Esophagus mucosa (tissue), 1 donor: Measurements from ENCODE around the gene AKR1C2. TPM values are rescaled to one million over a fixed set of nuclear protein-coding genes. Genes with fewer than 3 reads are reported as not detected.
"Not testable (repeated sequence)": the region's sequence is repeated elsewhere in the genome, so short reads cannot be mapped to it uniquely, and the experiment has no call there.

Source experiments
- ATAC-seq: fragments of 200-7000 bp; cut with Tn5 transposase; one replicate; pipeline ENCODE4 v1.9.1; 2020
- total RNA-seq: library from RNA; stranded (reverse); gene quantifications from one replicate; pipeline ENCODE4 v1.2.4, GENCODE V29; 2023
- donor health status: DM: yes; HTN: yes; CAD: no.

AKR1C2 gene
- total RNA-seq, 1 donor from 2014 or later = 115 TPM

DNA sequence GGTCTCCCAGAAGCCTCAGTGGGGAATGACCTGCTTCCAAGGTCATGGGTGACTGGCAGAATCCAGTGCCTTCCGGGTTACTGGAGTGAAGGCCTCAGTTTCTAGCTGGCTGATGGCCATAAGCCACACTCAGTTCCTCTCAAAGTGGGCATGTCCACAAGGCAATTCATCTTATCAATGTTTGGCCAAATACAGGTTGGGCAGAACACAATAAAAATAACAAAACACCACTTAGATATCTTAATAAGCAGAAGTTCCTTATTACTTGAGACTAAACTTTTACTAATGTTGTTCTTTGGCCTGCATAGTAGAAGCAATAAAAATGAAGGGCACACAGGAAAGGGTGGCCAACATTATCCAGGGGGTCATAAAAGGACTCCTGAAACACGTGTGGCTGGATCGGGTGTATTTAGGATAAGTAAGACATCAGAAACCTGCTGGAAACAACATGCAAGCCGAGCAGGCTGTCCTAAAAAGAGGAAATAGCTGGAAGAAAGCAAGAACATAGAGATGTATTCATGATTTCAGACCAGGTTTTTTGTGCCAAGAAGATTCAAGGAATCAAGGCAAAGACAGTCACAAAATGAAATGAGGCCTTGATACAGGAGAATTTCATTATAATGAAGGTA, 19.6 kb upstream of the AKR1C2 start:
- no peak for ATAC-seq

- ATAC-seq = peak; percentile 78
Measured at GRCh38 chr10:5021624-5022290, 18.1 kb upstream of the AKR1C2 start.

DNA sequence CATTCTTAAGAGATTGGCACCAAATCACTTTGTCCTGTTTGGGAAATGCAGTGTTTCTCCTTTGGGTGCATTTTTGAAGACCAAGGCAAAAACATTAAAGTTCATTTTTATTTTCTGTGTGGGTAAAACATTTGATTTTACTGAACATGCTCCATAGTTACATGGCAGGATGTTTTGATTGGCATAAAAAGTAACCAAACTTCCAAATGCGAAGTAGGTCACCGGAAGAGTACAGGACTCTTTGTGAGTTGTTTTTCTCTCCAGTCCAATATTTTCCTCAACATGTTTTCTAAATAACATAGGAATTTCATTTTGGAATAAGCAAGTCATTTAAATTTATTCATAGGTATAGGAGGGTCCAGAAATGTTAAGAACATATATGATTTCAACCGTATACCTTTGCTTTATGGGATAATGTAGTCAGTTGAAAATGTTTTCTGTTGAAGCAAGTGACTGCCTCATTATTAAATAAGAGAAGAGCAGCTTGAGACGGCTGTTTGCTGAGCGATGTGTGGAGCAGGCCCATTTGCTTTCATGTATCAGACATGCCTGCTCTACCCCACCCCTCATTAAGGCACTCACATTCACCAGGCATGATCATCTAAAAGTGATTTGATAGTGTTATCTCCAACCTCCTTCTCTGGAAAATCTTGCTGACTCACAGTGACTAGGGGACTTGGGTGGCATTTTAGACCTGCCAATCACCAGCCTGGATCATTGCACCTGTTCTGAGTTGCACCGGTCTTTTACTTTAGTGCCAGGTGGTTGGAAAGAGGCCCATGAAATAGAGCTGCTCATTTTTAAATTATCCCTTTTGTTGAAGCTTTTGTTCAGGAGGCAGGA, 16.3 kb upstream of the AKR1C2 start:
- not testable (repeated sequence) for ATAC-seq

- peak; percentile 64 for ATAC-seq
Measured at GRCh38 chr10:5018671-5019277, 15.1 kb upstream of the AKR1C2 start.

GRCh38 chr10:5018134-5018533, 14.5 kb upstream of the AKR1C2 start:
- ATAC-seq = no peak

- ATAC-seq = peak; percentile 34
Measured at GRCh38 chr10:5014936-5015335, 11.3 kb upstream of the AKR1C2 start.

GRCh38 chr10:5014200-5014910, 10.7 kb upstream of the AKR1C2 start:
- ATAC-seq = not testable (repeated sequence)

GRCh38 chr10:5013385-5013784, 9.7 kb upstream of the AKR1C2 start:
- ATAC-seq = peak; percentile 59

DNA sequence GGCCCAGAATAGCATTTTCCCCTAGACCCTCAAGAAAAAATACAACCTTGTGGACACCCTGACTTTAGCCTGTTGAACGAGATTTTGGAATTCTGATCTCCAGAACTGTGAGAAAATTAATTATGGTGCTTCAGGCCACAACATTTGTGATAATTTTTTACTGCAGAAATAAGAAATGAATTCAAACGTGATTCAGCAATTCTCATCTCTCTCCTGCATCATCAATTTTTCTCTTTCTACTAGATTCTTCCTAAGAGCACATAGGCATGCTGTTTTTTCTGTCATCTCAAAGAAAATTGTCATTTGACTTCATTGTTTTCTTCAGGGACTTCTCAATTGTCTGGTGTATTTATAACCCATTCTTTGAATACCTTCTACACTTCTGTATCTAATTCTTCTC, 8.9 kb upstream of the AKR1C2 start:
- no peak for ATAC-seq

DNA sequence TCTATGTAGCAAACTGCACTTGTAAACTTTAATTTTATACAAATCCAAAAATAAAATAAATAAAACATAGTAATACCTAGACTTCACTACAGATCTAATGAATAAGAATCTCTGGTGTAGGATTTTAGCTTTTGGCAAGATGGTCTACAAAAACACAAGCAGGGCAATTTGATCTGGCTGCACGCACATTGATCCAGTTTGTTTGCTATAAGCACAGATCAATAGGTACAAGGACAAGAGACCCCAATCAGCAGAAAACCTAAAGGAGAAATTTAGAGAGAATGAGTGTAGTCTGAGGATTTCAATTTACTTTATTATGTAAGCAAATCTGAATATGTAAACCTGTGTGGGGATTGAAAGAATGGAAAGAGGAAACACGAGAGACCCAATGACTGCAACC, 7.7 kb upstream of the AKR1C2 start:
- not testable (repeated sequence) for ATAC-seq

- ATAC-seq = not testable (repeated sequence)
Measured at GRCh38 chr10:5010043-5010442, 6.4 kb upstream of the AKR1C2 start.

DNA sequence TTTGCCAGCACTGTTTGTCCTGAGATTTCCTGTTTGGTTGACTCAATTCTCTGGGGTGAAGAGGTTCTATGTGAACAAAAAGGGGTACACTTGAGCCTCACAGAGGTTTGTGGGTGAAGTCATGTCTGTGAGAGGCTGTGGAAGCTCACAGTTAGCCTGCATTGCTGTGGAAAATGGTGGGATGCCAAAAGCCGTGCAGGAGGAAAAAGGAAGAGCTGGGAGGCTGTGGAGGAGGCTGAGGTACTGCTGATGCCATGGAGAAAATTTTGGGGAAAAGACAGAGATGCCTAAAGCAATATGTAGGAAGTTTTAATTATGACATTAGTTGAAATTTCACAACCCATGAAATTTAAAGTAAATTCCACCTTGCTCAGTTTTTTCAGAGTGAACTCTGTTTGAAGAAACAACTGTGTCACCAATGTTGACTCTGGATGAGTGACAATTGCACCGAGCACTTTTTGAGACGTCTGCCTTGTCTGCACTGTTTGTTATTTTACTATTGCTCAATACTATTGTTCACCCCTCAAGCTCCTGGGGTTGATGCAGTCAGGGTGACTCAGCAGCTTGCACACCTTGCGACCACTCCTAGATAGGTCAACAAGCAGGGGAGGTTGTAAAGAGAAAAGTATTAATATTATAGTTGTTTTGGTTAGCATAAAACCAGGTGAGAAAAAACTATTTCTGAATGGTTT, 5.3 kb upstream of the AKR1C2 start:
- ATAC-seq = peak; percentile 88

DNA sequence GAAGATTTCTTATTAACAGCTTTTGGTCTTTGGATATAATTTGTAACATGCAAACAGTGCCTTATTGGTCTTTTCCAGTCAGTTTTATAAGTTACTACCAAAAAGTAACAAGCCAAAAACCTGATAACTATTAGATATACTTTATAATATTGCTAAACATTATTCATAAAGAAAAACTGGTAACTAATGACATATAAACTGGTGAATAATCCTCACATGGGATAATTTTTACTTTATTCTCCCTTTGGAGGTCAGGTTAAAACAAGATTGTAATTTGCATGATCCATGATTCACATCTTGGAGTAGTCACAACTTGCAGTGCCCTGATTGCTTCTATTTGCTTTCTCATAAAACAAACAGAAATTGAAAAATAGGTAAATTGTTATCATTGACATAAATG, 844 bp upstream of the AKR1C2 start:
- not testable (repeated sequence) for ATAC-seq

DNA sequence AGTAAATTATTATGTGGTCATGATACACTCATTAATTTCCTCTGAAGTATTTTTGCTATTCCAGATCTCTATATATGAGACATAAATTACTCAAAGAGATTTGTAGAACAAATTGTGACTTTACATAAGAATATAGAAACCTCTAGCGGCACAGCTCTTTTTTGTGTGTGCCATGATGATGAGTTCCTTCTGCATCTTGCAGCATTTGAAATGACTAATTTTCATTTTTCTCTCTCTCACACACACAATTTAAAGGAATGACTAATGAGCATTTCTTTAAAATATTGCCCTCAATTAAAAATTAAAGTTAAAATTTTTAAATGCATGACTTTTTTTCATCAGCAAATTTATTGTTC, 351 bp upstream of the AKR1C2 start:
- ATAC-seq = peak; percentile 24

DNA sequence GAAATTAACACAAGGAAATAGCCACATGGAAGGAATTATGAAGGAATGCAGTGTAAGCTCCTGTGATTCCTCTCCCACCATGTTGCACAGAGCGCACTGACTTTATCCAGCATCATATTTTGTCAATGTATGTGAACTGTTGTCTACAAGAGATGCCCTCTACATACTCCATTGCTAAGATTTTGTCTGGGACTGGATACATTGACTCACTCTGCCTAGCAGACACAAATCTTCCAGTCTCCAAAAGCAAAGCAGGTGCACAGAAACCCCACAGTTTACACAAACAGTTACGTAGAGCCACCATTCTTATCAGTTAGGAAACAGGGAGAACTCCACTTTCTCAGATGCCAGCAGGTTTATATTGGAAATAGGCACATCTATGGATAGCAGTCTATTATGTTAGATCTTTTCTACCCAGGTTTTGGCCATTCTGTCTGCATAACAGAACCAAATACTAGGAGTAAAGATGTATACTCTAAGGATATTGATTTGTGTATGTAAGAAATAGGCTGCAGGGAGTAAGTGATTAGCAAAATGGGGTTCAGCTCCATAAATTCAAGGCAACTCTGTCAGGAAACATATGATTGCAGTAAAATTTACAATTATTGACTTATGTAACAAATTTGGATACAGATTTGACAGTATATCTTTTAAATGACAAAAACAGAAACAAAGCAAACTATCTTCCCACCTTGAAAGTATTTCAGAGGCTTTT, 1.5 kb downstream of the AKR1C2 start:
- ATAC-seq = no peak

- no peak for ATAC-seq
Measured at GRCh38 chr10:4998671-4999070, 5.0 kb downstream of the AKR1C2 start.

GRCh38 chr10:4994260-4994659, 9.4 kb downstream of the AKR1C2 start:
- not testable (repeated sequence) for ATAC-seq

DNA sequence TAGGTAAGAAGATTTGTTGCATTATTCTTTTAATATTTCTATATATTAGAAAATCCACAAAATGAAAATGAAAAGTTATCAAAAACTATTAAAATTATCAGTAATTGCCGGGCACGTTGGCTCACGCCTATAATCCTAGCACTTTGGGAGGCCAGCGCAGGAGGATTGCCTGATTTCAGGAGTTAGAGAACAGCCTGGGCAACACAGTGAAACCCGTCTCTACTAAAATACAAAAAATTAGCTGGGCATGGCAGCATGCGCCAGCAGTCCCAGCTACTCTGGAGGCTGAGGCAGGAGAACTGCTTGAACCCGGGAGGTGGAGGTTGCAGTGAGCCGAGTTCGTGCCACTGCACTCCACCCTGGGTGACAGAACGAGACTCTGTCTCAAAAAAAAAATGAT, 11.1 kb downstream of the AKR1C2 start:
- ATAC-seq = not testable (repeated sequence)

DNA sequence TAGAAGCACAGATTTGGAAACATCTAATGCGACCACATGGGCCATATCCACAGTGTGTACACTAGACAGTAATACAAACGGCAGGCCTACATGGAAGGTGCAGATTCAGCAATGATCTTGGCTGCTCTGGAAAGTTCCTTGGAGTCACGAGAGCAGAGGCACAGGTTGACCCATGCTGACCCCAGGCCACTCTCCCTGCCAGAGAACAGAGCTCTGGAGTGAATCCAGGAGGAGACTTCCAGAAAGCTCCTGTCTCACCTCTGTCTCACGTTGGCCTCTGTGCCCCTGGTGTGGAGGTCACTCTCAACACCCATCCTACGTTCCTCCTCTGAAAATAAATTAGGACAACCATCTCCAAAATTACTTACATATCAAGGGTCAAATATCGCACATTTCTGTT, 12.2 kb downstream of the AKR1C2 start:
- not testable (repeated sequence) for ATAC-seq

GRCh38 chr10:4990217-4990616, 13.4 kb downstream of the AKR1C2 start:
- ATAC-seq = no peak

DNA sequence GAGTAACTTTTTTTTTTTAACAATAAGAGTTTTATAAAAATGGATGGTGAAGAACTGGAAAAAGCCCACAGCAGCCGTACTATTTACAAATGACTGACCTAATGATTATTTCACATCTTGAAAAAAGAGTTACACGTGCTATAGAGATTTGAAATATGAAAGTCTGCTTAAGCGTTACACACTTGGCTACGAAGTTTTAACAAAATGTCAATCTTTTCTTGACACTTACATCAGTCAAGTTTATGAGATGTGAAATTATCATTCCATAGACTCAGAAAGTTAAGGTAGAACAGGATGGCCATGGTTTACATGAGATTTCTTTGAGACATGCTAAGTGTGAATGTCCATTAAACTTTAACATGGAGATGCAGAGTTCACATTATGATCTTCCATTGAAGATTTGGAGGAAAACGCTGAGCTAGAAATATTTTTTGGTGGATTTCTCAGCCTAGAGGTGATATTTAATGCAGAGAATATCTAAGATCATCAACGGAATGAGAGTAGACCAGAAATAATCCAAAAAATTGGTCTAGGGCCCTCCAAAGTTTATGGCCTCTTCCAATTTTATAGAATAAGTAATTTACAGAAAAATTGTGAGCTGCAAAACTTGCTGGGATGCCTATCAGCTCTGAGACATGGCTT, 15.5 kb downstream of the AKR1C2 start:
- not testable (repeated sequence) for ATAC-seq
